ENCODE results near the gene MID1. TPM values are rescaled to one million over a fixed set of nuclear protein-coding genes. Genes with fewer than 3 reads are reported as not detected.

MID1 gene
- total RNA-seq, 4 donors from 2014 or later: 19.6 to 40.4 (median 29.9) TPM

DNA sequence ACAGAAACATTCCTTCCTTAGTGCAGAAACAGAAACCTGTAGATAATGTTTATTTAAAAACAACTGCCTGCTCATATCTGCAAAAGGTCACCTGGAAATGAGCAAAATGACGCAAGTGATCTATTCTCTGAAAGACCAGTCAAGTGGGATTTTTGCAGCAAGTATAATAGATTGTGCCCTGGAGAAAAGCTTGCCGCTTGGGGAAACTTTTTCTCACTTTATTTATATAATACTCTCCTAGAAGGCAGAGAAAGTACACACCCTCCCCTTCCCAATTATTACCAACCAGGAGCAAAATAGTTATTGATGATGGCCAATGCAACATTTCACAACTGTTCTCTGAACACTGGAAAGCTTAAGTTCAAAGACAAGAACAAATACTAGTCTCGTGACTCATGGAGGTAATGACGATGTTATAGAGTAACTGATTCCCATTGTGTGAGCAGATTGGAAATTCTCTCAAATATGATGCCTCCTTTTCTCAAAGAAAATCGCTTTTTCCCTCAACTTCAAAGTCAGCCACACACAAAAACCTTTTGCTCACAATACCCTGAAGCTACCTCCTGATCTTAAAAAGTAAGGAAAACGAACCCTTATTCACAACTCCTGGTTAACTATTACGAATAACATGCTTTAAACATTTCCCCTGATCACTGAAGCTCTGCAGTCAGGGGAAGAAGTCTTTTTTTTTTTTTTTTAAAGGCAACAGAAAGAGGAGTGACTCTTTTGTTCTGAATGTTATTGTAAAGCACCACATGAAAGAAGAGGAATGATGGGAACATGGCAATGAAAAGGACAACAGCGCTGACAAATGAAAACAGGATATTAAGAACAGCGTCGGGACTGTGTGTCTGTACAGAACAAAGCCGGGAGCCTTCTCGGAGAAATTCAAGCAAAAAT lies 41.0 kb downstream of the MID1 start:
- Histone ChIP-seq H3K27me3 (no peaks in the 10 kb centered on the region), H3K27ac (peak overlapping the region in 1 of 4 donors; percentile 12)

DNA sequence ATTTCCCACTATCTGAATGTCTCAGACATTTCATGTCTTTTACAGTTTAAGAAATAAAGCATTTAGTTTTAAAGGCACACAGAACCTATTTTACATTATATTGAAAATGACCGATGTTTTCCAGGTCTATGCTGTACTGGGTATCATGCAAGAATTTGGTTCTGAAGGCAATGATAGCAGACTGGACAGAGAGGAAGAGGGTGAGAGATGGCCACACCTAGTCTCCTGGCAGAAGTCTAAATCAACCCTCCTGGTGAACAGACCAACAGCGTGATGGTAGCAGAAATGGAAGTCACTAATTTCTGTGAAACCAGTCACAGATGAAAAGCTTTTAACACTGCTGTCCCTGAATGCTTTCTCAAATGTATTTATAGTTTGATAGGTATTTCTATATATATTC lies 41.9 kb downstream of the MID1 start:
- no peak overlapping the region for H3K27ac ChIP-seq

More for the DNA sequence above, 41.0 kb downstream of the MID1 start:
- H3K4me1 ChIP-seq: no peaks in the 10 kb centered on the region
- H3K4me3 ChIP-seq: no peak overlapping the region
- no peaks in the 10 kb centered on the region for H3K9me3 ChIP-seq
- TF ChIP-seq POLR2A (IDR thresholded peaks at IDR 0.05): no peak
- TF ChIP-seq, protein P1, sequence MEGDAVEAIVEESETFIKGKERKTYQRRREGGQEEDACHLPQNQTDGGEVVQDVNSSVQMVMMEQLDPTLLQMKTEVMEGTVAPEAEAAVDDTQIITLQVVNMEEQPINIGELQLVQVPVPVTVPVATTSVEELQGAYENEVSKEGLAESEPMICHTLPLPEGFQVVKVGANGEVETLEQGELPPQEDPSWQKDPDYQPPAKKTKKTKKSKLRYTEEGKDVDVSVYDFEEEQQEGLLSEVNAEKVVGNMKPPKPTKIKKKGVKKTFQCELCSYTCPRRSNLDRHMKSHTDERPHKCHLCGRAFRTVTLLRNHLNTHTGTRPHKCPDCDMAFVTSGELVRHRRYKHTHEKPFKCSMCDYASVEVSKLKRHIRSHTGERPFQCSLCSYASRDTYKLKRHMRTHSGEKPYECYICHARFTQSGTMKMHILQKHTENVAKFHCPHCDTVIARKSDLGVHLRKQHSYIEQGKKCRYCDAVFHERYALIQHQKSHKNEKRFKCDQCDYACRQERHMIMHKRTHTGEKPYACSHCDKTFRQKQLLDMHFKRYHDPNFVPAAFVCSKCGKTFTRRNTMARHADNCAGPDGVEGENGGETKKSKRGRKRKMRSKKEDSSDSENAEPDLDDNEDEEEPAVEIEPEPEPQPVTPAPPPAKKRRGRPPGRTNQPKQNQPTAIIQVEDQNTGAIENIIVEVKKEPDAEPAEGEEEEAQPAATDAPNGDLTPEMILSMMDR (IDR thresholded peaks at IDR 0.05): no peak
- H3K36me3 ChIP-seq: no peaks in the 10 kb centered on the region
- no peak for DNase-seq

DNA sequence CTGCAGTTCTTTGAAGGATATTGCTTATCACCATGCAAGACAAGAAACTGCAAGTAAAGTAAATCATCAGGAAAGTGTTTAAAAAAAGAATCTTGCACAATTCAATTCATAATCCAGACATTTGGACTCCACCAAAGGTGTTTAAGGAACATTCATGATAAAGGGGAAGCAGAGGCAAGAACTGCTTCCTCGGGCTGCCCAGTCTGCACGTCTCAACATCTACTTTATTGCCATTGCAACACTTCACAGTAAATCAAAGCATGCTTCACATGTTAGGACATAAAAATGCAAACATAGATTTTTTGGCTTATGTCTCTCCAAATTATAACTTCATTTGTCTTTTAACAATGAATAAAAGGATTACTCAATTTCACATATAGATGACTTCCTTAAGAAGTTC lies 42.5 kb downstream of the MID1 start:
- no peak for DNase-seq
- Histone ChIP-seq H3K4me1 (no peaks in the 10 kb centered on the region), H3K36me3 (no peaks in the 10 kb centered on the region), H3K9me3 (no peaks in the 10 kb centered on the region), H3K27me3 (no peaks in the 10 kb centered on the region), H3K4me3 (no peak overlapping the region), H3K27ac (no peak overlapping the region)
- TF ChIP-seq, protein P1 (IDR thresholded peaks at IDR 0.05): no peak
- no peak for TF ChIP-seq POLR2A (IDR thresholded peaks at IDR 0.05)

More for the DNA sequence above, 41.9 kb downstream of the MID1 start:
- Histone ChIP-seq H3K4me1 (no peaks in the 10 kb centered on the region), H3K27me3 (no peaks in the 10 kb centered on the region), H3K36me3 (no peaks in the 10 kb centered on the region), H3K4me3 (no peak overlapping the region), H3K9me3 (no peaks in the 10 kb centered on the region)
- no peak for TF ChIP-seq POLR2A (IDR thresholded peaks at IDR 0.05)
- TF ChIP-seq, protein P1 (IDR thresholded peaks at IDR 0.05): no peak
- DNase-seq: no peak

DNA sequence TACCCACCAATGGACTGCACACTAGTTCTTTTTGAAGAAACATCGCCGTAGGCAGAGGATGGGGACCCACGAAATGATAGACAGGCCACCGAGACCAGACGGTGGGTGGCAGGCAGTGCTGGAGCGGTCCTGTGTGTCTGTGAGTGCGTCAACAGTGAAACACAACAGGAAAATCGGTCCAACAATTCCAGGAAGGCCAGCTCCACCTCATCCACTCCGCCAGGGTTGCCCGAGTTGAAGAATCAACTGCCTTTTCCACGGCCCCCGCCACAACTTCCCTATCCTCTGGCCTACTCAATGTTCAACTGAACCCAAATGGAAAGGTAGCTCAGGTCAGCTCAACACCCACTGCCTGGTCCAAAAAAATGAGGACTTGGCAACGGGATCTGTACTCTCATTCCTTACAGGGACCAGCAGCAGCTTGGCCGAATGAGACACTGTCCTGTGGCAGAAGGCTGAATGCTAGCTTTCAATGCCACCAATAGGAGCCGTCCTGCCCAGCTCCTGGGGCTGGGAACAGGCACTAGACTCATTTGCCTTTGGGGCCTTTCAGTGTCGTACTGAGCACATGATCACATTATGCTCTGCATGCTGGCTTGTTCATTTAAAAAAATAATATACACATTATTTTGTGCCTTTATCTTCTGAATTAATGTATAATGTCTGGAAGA lies 43.5 kb downstream of the MID1 start:
- Histone ChIP-seq H3K4me3 (no peak overlapping the region), H3K9me3 (no peaks in the 10 kb centered on the region), H3K36me3 (no peaks in the 10 kb centered on the region), H3K27ac (no peak overlapping the region), H3K4me1 (no peaks in the 10 kb centered on the region), H3K27me3 (no peaks in the 10 kb centered on the region)
- TF ChIP-seq, protein P1 (IDR thresholded peaks at IDR 0.05): no peak
- TF ChIP-seq POLR2A (IDR thresholded peaks at IDR 0.05): no peak
- DNase-seq: no peak

DNA sequence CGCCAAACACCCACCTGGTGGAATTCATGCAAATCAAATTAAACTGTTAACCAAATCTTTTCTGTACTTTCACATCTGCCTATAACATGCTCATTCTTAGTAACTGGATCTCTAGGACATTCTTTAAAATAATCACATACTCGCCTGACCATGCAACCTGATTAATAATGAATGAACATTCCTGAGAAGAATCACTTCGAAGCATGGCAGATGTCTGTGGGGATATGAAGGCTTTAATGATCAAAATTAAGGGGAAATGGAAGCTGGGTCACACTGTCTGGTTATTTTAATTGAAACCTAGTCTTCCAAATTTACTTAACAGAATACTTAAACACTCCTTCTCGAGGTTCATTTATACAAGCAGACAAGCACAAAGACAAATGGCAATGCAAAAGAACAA lies 44.2 kb downstream of the MID1 start:
- H3K9me3 ChIP-seq: no peaks in the 10 kb centered on the region
- TF ChIP-seq POLR2A (IDR thresholded peaks at IDR 0.05): no peak
- H3K27ac ChIP-seq: no peak overlapping the region
- no peaks in the 10 kb centered on the region for H3K27me3 ChIP-seq
- DNase-seq: no peak
- no peaks in the 10 kb centered on the region for H3K36me3 ChIP-seq
- H3K4me3 ChIP-seq: no peak overlapping the region
- H3K4me1 ChIP-seq: no peaks in the 10 kb centered on the region

DNA sequence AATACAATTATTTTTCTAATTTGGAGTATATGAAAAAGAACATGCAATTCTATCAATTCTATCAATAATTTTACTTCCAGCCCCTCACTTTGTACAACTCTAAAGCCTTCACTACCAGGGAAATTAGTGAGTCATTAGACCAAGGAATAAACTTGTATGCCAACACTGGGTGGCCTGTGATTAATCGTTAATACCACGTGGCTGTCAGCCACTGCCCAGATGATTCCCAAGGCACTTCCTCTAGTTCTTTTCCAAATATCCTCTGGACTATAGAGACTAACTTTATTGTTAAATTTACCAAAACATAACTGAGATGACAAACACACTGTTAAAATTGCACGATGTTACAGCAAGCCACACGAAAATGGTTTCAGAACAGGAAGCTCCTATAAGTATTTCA lies 45.7 kb downstream of the MID1 start:
- Histone ChIP-seq H3K27ac (no peak overlapping the region), H3K27me3 (no peaks in the 10 kb centered on the region), H3K4me3 (no peak overlapping the region), H3K9me3 (no peaks in the 10 kb centered on the region), H3K4me1 (no peaks in the 10 kb centered on the region), H3K36me3 (no peaks in the 10 kb centered on the region)
- DNase-seq: no peak
- TF ChIP-seq, protein P1 (IDR thresholded peaks at IDR 0.05): no peak
- TF ChIP-seq POLR2A (IDR thresholded peaks at IDR 0.05): no peak

Measured in Peyer's patch (tissue), 4 donors.